Naive thymus-derived CD4-positive, alpha-beta T cell (primary cell): ENCODE measurements around the gene C9orf152. TPM values are rescaled to one million over a fixed set of nuclear protein-coding genes. Genes with fewer than 3 reads are reported as not detected.

Experiments used
- ATAC-seq: fragments of 150-1000 bp; cut with Tn5 transposase; 2 replicates; pipeline ENCODE4 v1.10.0; 2021; ENCODE audit warnings: mild to moderate bottlenecking, moderate library complexity
- CTCF ChIA-PET: fragments of 350-600 bp; sonication (Branson Sonifier 250); formaldehyde crosslinking; loops from one replicate; lab custom pipeline; 2021; ENCODE audit warnings: antibody characterized with exemption; lab: Charles Lee
- POLR2A ChIA-PET: fragments of 350-600 bp; sonication (Branson Sonifier 250); formaldehyde crosslinking; loops from one replicate; lab custom pipeline; 2021; ENCODE audit warnings: antibody characterized with exemption, inconsistent platforms; lab: Charles Lee
- DNase-seq, 9 donors: peaks; one replicate each; pipeline versions ENCODE4 v3.0.0 to v3.0.0-alpha.2; 2020 to 2022; ENCODE audit warnings: mixed read lengths in 1 of 9
- H3K27ac ChIP-seq: one replicate; pipeline ENCODE4 v1.7.0; 2013; ENCODE audit warnings: mild to moderate bottlenecking, low read depth, low read length, moderate library complexity
- H3K27me3 ChIP-seq, 2 donors: one replicate each; pipeline ENCODE4 v1.7.0; 2013; ENCODE audit warnings: low read length in 2 of 2, mild to moderate bottlenecking in 2 of 2, moderate library complexity in 2 of 2; ENCODE audit not compliant: control insufficient read depth in 2 of 2, insufficient read depth in 2 of 2
- H3K36me3 ChIP-seq, 3 experiments: 1 replicate in 2 of 3; 2 replicates in 1 of 3; pipeline ENCODE4 v1.7.0; 2013; ENCODE audit warnings: low read length in 3 of 3, mild to moderate bottlenecking in 3 of 3, moderate library complexity in 1 of 3; ENCODE audit not compliant: insufficient read depth in 3 of 3, control insufficient read depth in 2 of 3
- H3K4me1 ChIP-seq, 2 donors: one replicate each; pipeline ENCODE4 v1.7.0; 2013; ENCODE audit warnings: low read length in 2 of 2, mild to moderate bottlenecking in 2 of 2, moderate library complexity in 1 of 2; ENCODE audit not compliant: control insufficient read depth in 2 of 2, insufficient read depth in 2 of 2
- H3K4me3 ChIP-seq: 2 replicates; pipeline ENCODE4 v1.7.0; 2013; ENCODE audit warnings: mild to moderate bottlenecking, low read length
- H3K9me3 ChIP-seq, 3 experiments: 1 replicate in 2 of 3; 2 replicates in 1 of 3; pipeline ENCODE4 v1.7.0; 2013; ENCODE audit warnings: low read length in 3 of 3; ENCODE audit not compliant: control insufficient read depth in 2 of 3
- H3K27ac Mint-ChIP-seq, 9 donors: one replicate each; pipeline ENCODE4 v1.8.0; 2020 to 2022; ENCODE audit warnings: mixed read lengths in 9 of 9, mild to moderate bottlenecking in 8 of 9, moderate library complexity in 5 of 9, inconsistent platforms in 2 of 9
- H3K27me3 Mint-ChIP-seq, 5 donors: one replicate each; pipeline ENCODE4 v1.8.0; 2021 to 2022; ENCODE audit warnings: mixed read lengths in 5 of 5, mild to moderate bottlenecking in 1 of 5
- H3K36me3 Mint-ChIP-seq, 5 donors: one replicate each; pipeline ENCODE4 v1.8.0; 2020 to 2022; ENCODE audit warnings: mixed read lengths in 5 of 5, mild to moderate bottlenecking in 3 of 5, inconsistent platforms in 1 of 5
- H3K4me1 Mint-ChIP-seq, 7 donors: one replicate each; pipeline ENCODE4 v1.8.0; 2020 to 2022; ENCODE audit warnings: mixed read lengths in 7 of 7, mild to moderate bottlenecking in 3 of 7, inconsistent platforms in 1 of 7
- H3K4me3 Mint-ChIP-seq, 10 donors: one replicate each; pipeline ENCODE4 v1.8.0; 2020 to 2022; ENCODE audit warnings: mild to moderate bottlenecking in 10 of 10, mixed read lengths in 10 of 10, moderate library complexity in 6 of 10, inconsistent platforms in 2 of 10
- H3K9me3 Mint-ChIP-seq, 11 donors: one replicate each; pipeline ENCODE4 v1.8.0; 2020 to 2022; ENCODE audit warnings: mixed read lengths in 11 of 11, mild to moderate bottlenecking in 4 of 11, inconsistent platforms in 1 of 11, moderate library complexity in 1 of 11
- intact Hi-C, 2 donors: fragments of 100-400 bp; cut with micrococcal nuclease; formaldehyde crosslinking; loops; one replicate each; pipeline ENCODE4 v1.15.1; 2023
- polyA plus RNA-seq, 2 donors: library from polyadenylated mRNA; unstranded; fragments of 300-500 nt; fragmentation: Illumina TruSeq; gene quantifications; one replicate each; pipeline ENCODE4 v1.2.3, GENCODE V29; 2021
- total RNA-seq, 6 experiments: library from RNA in 5 of 6; stranded (reverse) in 5 of 6; gene quantifications; 1 replicate in 5 of 6; 2 replicates in 1 of 6; pipeline ENCODE4 v1.2.3 and lab custom pipeline; 2021 to 2026

Gene C9orf152
- total and polyA plus RNA-seq, 7 experiments from 2014 or later, result not detected

DNA sequence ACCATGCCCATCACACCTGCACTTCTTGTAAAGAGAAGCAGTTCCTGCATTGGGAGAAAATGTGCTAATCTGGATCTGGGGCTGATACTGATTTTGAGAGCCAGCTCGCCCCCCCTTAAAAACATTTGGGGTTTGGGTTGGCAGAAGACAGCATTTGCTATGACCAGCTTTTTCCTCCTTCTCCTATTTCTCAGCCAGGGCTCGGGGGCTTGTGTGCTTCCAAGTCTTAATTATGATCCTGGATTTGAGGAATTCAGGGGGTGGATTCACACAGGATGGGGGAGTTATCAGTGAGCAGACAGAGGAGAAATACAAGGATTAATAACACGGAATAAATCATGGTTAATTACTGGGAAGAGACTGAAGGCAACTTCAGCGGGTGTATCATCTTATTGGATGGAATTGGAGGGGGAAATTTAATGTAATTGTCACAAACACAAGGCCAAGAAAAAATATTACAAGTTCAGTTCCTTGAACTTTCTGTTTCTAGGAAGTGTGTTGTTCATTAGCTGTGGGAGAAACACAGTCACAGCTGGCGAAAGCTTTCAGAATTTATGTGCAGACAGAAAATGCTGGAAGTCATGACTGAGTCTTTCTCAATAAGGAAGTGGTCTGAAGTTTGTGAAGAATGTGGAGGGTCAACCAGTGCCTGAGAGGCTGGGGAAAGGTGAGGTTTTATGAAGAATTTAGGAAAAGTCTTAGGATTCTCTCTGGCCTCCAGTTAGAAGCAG lies 15.3 kb downstream of the C9orf152 start:
- ChIA-PET CTCF (no interaction called here), POLR2A (no interaction called here)
- DNase-seq, result no peak
- ATAC-seq, result no peak
- H3K36me3 Mint-ChIP-seq, result no peaks in the 10 kb centered on the region
- H3K9me3 ChIP-seq, result no peaks in the 10 kb centered on the region
- peaks cover 0 to 16% (median 5%) of the 10 kb centered on the region in 7 donors for H3K4me1 Mint-ChIP-seq
- H3K27ac Mint-ChIP-seq, result peak overlapping the region in 2 of 9 donors; percentile 46 to 70
- H3K27me3 Mint-ChIP-seq, result peaks cover 0 to 7% (median 0%) of the 10 kb centered on the region in 5 donors
- H3K36me3 ChIP-seq, result no peaks in the 10 kb centered on the region
- H3K27me3 ChIP-seq, result no peaks in the 10 kb centered on the region
- no peak overlapping the region for H3K4me3 Mint-ChIP-seq
- peaks cover 0 to 2% (median 0%) of the 10 kb centered on the region in 11 donors for H3K9me3 Mint-ChIP-seq
- H3K4me1 ChIP-seq, result no peaks in the 10 kb centered on the region
- H3K4me3 ChIP-seq, result no peak overlapping the region
- intact Hi-C loops, result no loop called here
- no peak overlapping the region for H3K27ac ChIP-seq

DNA sequence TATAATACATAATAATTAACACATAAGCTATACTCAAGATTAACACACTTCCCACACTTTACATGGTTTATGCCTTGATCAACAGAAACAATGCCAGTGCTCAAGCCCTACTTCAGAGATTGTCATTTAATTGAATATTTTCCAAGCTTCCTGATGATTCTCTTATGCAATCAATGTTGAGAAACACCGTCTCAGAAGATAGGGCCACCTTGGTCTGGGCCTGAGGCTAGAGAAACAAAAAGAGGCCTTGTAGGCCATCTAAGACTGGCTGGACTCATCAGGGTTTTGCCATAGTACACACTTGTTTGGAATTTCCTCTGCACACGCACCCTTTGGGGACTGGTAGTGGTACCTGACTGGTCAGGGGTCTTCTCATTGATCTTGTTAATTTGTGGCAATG lies 16.3 kb downstream of the C9orf152 start:
- Mint-ChIP-seq H3K36me3 (no peaks in the 10 kb centered on the region), H3K9me3 (peaks cover 0 to 2% (median 0%) of the 10 kb centered on the region in 11 donors), H3K4me1 (peaks cover 0 to 16% (median 5%) of the 10 kb centered on the region in 7 donors), H3K27ac (no peak overlapping the region), H3K27me3 (peaks cover 0 to 7% (median 2%) of the 10 kb centered on the region in 5 donors), H3K4me3 (no peak overlapping the region)
- intact Hi-C loops, result no loop called here
- H3K27me3 ChIP-seq, result no peaks in the 10 kb centered on the region
- no peak for ATAC-seq
- CTCF ChIA-PET, result no interaction called here
- no peak overlapping the region for H3K4me3 ChIP-seq
- POLR2A ChIA-PET, result no interaction called here
- no peaks in the 10 kb centered on the region for H3K4me1 ChIP-seq
- no peaks in the 10 kb centered on the region for H3K36me3 ChIP-seq
- no peak overlapping the region for H3K27ac ChIP-seq
- DNase-seq, result no peak
- no peaks in the 10 kb centered on the region for H3K9me3 ChIP-seq

DNA sequence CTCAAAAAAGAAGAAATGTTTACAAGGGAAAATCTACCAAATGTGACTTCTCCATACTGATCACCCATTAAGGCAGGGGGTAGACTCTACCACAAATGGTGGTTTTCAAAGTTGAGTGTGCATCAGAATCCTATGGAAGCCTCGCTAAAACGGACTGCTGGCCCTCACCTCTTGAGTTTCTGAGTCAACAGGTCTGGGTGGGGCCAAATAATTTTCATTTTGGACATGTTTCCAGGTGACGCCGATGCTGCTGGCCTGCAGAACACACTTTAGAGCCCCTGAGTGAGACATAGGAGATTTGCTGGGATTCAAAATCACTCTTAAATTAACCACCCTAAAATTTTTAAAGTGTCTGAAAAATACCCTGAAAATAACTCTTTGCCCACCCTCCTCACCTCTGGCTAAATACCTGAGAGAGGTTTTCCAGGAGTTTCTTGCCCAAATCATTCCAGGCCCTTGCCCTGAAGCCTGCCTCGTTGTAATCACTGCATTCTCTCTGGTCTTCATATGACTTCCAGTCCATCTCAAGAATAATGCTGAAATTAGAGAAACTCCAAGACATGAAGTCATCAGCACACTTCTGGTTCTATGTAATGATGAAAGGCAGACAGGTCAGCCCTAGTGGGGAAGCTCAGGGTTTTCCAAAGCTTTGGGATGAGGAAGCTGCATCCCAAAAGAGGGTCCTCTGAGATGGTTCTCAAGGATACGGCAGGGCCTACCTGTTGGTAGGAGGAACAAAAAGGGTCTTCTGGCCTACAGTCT lies 18.2 kb downstream of the C9orf152 start:
- Mint-ChIP-seq H3K4me1 (peaks cover 0 to 16% (median 5%) of the 10 kb centered on the region in 7 donors), H3K36me3 (no peaks in the 10 kb centered on the region), H3K9me3 (peaks cover 0 to 2% (median 0%) of the 10 kb centered on the region in 11 donors), H3K27me3 (peaks cover 0 to 7% (median 2%) of the 10 kb centered on the region in 5 donors), H3K4me3 (no peak overlapping the region), H3K27ac (peak overlapping the region in 1 of 9 donors; percentile 51)
- H3K27me3 ChIP-seq, result no peaks in the 10 kb centered on the region
- DNase-seq, result no peak
- H3K36me3 ChIP-seq, result no peaks in the 10 kb centered on the region
- H3K4me1 ChIP-seq, result no peaks in the 10 kb centered on the region
- intact Hi-C loops, result loop anchor here in 1 of 2 donors (10.0 kb wide), 1 partner anchor 1105 kb away; no protein-coding TSS in a partner anchor
- no peak overlapping the region for H3K4me3 ChIP-seq
- ChIA-PET CTCF (no interaction called here), POLR2A (no interaction called here)
- no peak for ATAC-seq
- no peak overlapping the region for H3K27ac ChIP-seq
- no peaks in the 10 kb centered on the region for H3K9me3 ChIP-seq

DNA sequence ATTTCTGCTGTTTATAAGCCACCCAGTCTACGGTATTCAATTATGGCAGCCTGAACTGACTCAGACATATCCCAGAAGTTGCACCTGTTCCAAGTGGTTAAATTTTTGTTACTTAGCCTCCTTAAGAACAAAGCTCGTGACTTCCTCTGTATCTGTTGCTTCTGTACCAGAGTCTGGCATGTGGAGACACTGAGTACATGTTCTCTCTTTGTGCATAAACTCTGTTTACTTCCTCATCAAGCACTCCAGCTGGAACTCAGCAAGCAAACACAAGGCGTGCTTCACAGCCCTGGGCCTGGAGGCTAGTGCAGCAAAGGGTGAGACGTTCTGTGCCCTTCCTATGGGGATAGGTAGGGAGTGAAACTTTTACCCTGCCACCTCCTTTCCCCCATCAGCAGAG lies 19.0 kb downstream of the C9orf152 start:
- intact Hi-C loops, result loop anchor here in 1 of 2 donors (10.0 kb wide), 1 partner anchor 1106 kb away; no protein-coding TSS in a partner anchor
- POLR2A ChIA-PET, result no interaction called here
- Mint-ChIP-seq H3K4me3 (no peak overlapping the region), H3K27me3 (peaks cover 0 to 7% (median 0%) of the 10 kb centered on the region in 5 donors), H3K27ac (peak overlapping the region in 3 of 9 donors; percentile 28 to 51 (median 34)), H3K36me3 (no peaks in the 10 kb centered on the region), H3K4me1 (peaks cover 0 to 12% (median 5%) of the 10 kb centered on the region in 7 donors), H3K9me3 (peaks cover 0 to 2% (median 0%) of the 10 kb centered on the region in 11 donors)
- DNase-seq, result no peak
- Histone ChIP-seq H3K9me3 (no peaks in the 10 kb centered on the region), H3K36me3 (no peaks in the 10 kb centered on the region), H3K27me3 (no peaks in the 10 kb centered on the region), H3K4me3 (no peak overlapping the region), H3K27ac (no peak overlapping the region), H3K4me1 (no peaks in the 10 kb centered on the region)
- ATAC-seq, result peak; percentile 61
- CTCF ChIA-PET, result no interaction called here

DNA sequence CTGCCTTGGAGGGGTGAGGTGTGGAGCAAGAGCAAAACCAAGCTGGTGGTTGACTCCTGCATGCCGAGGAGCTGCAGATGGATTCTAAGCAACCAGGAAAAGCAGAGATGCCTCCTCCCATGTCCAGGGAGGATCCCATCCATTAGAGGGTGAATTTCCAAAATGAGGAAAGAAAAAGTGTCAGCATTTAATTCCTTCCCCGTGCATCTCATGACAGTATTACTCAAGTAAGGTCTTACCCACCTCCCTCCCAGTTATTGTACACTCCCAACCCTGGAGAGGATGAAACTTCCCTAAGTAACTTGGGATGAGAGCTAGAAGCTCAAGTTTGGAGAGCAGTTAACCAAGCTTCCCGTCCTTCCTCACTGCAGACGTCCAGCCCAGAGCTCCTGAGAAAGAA lies 19.9 kb downstream of the C9orf152 start:
- H3K27me3 ChIP-seq, result no peaks in the 10 kb centered on the region
- CTCF ChIA-PET, result no interaction called here
- no peak overlapping the region for H3K4me3 ChIP-seq
- H3K27me3 Mint-ChIP-seq, result peaks cover 0 to 6% (median 0%) of the 10 kb centered on the region in 5 donors
- H3K4me3 Mint-ChIP-seq, result no peak overlapping the region
- ATAC-seq (no peak), DNase-seq (no peak)
- intact Hi-C loops, result loop anchor here in 1 of 2 donors (10.0 kb wide), 1 partner anchor 1107 kb away; no protein-coding TSS in a partner anchor
- H3K36me3 ChIP-seq, result no peaks in the 10 kb centered on the region
- peaks cover 0 to 2% (median 0%) of the 10 kb centered on the region in 11 donors for H3K9me3 Mint-ChIP-seq
- no peaks in the 10 kb centered on the region for H3K4me1 ChIP-seq
- H3K27ac Mint-ChIP-seq, result no peak overlapping the region
- peaks cover 0 to 15% (median 5%) of the 10 kb centered on the region in 7 donors for H3K4me1 Mint-ChIP-seq
- H3K9me3 ChIP-seq, result no peaks in the 10 kb centered on the region
- POLR2A ChIA-PET, result no interaction called here
- H3K27ac ChIP-seq, result no peak overlapping the region
- no peaks in the 10 kb centered on the region for H3K36me3 Mint-ChIP-seq

DNA sequence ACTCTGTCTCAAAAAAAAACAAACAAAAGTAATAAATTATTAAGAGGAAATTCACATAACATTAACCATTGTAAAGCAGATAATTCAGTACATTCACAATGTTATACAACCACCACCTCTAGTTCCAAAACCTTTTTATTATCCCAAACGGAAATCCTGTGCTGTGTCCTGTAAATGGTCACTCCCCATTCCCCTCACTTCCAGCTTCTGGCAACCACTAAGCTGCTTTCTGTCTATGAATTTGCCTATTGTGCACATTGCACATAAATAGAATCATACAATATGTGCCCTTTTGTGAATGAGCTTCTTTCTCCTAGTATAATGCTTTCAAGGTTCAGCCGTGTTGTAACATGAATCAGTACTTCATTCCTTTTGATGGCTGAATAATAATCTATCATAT lies 20.8 kb downstream of the C9orf152 start:
- DNase-seq (no peak), ATAC-seq (no peak)
- peaks cover 0 to 2% (median 0%) of the 10 kb centered on the region in 5 donors for H3K27me3 Mint-ChIP-seq
- no peaks in the 10 kb centered on the region for H3K36me3 Mint-ChIP-seq
- H3K4me1 Mint-ChIP-seq, result peaks cover 0 to 12% (median 5%) of the 10 kb centered on the region in 7 donors
- no peak overlapping the region for H3K4me3 Mint-ChIP-seq
- intact Hi-C loops, result loop anchor here in 1 of 2 donors (10.0 kb wide), 1 partner anchor 1108 kb away; no protein-coding TSS in a partner anchor
- Histone ChIP-seq H3K27me3 (no peaks in the 10 kb centered on the region), H3K27ac (no peak overlapping the region), H3K36me3 (no peaks in the 10 kb centered on the region), H3K4me3 (no peak overlapping the region), H3K9me3 (no peaks in the 10 kb centered on the region), H3K4me1 (no peaks in the 10 kb centered on the region)
- CTCF ChIA-PET, result no interaction called here
- POLR2A ChIA-PET, result no interaction called here
- peaks cover 0 to 2% (median 0%) of the 10 kb centered on the region in 11 donors for H3K9me3 Mint-ChIP-seq
- H3K27ac Mint-ChIP-seq, result no peak overlapping the region
